Memory B cell (primary cell): ENCODE results near the gene TTC12.

ENCODE experiments used
- ATAC-seq: fragments of 150-1000 bp; cut with Tn5 transposase; 2 replicates; pipeline ENCODE4 v1.10.0; 2021; ENCODE audit warnings: low read depth, mild to moderate bottlenecking, moderate library complexity
- DNase-seq, 2 donors: peaks; one replicate each; pipeline ENCODE4 v3.0.0; 2022; ENCODE audit warnings: low spot score in 2 of 2
- H3K27ac Mint-ChIP-seq: one replicate; pipeline ENCODE4 v1.8.0; 2022; ENCODE audit warnings: mild to moderate bottlenecking, moderate library complexity, mixed read lengths
- H3K27me3 Mint-ChIP-seq: one replicate; pipeline ENCODE4 v1.8.0; 2022; ENCODE audit warnings: mixed read lengths
- H3K36me3 Mint-ChIP-seq: one replicate; pipeline ENCODE4 v1.8.0; 2022; ENCODE audit warnings: mild to moderate bottlenecking, mixed read lengths
- H3K4me1 Mint-ChIP-seq: one replicate; pipeline ENCODE4 v1.8.0; 2022; ENCODE audit warnings: mixed read lengths
- H3K4me3 Mint-ChIP-seq: one replicate; pipeline ENCODE4 v1.8.0; 2022; ENCODE audit warnings: mild to moderate bottlenecking, moderate library complexity, mixed read lengths
- H3K9me3 Mint-ChIP-seq: one replicate; pipeline ENCODE4 v1.8.0; 2022; ENCODE audit warnings: mixed read lengths

The TTC12 gene

GRCh38 chr11:113400631-113401230 lies 86.3 kb downstream of the TTC12 start:
- H3K4me1 Mint-ChIP-seq, result no peaks in the 10 kb centered on the region
- H3K36me3 Mint-ChIP-seq, result peaks cover 2% of the 10 kb centered on the region
- peaks cover 3% of the 10 kb centered on the region for H3K27me3 Mint-ChIP-seq
- ATAC-seq, result no peak
- H3K27ac Mint-ChIP-seq, result no peak overlapping the region
- no peak overlapping the region for H3K4me3 Mint-ChIP-seq
- DNase-seq, result no peak
- no peaks in the 10 kb centered on the region for H3K9me3 Mint-ChIP-seq

- H3K36me3 Mint-ChIP-seq, result peaks cover 2% of the 10 kb centered on the region
- no peaks in the 10 kb centered on the region for H3K9me3 Mint-ChIP-seq
- H3K4me3 Mint-ChIP-seq, result no peak overlapping the region
- H3K4me1 Mint-ChIP-seq, result no peaks in the 10 kb centered on the region
- H3K27me3 Mint-ChIP-seq, result peaks cover 3% of the 10 kb centered on the region
- DNase-seq (no peak), ATAC-seq (no peak)
- H3K27ac Mint-ChIP-seq, result no peak overlapping the region
Measured at GRCh38 chr11:113401718-113402117, 87.3 kb downstream of the TTC12 start.

GRCh38 chr11:113404859-113405430 lies 90.6 kb downstream of the TTC12 start:
- H3K36me3 Mint-ChIP-seq, result no peaks in the 10 kb centered on the region
- ATAC-seq (no peak), DNase-seq (no peak)
- no peaks in the 10 kb centered on the region for H3K9me3 Mint-ChIP-seq
- no peak overlapping the region for H3K27ac Mint-ChIP-seq
- peaks cover 6% of the 10 kb centered on the region for H3K27me3 Mint-ChIP-seq
- no peaks in the 10 kb centered on the region for H3K4me1 Mint-ChIP-seq
- no peak overlapping the region for H3K4me3 Mint-ChIP-seq

- Mint-ChIP-seq H3K27me3 (peaks cover 8% of the 10 kb centered on the region), H3K4me3 (no peak overlapping the region), H3K36me3 (no peaks in the 10 kb centered on the region), H3K4me1 (no peaks in the 10 kb centered on the region), H3K27ac (no peak overlapping the region), H3K9me3 (no peaks in the 10 kb centered on the region)
- DNase-seq (no peak), ATAC-seq (no peak)
Measured at GRCh38 chr11:113405724-113406478, 91.5 kb downstream of the TTC12 start.

- DNase-seq (no peak), ATAC-seq (no peak)
- H3K27me3 Mint-ChIP-seq, result peaks cover 8% of the 10 kb centered on the region
- H3K4me3 Mint-ChIP-seq, result no peak overlapping the region
- H3K27ac Mint-ChIP-seq, result no peak overlapping the region
- H3K36me3 Mint-ChIP-seq, result no peaks in the 10 kb centered on the region
- no peaks in the 10 kb centered on the region for H3K9me3 Mint-ChIP-seq
- no peaks in the 10 kb centered on the region for H3K4me1 Mint-ChIP-seq
Measured at GRCh38 chr11:113407163-113407562, 92.8 kb downstream of the TTC12 start.

- DNase-seq (no peak), ATAC-seq (no peak)
- no peak overlapping the region for H3K27ac Mint-ChIP-seq
- no peaks in the 10 kb centered on the region for H3K9me3 Mint-ChIP-seq
- H3K27me3 Mint-ChIP-seq, result peaks cover 8% of the 10 kb centered on the region
- H3K4me3 Mint-ChIP-seq, result no peak overlapping the region
- H3K4me1 Mint-ChIP-seq, result no peaks in the 10 kb centered on the region
- no peaks in the 10 kb centered on the region for H3K36me3 Mint-ChIP-seq
Measured at GRCh38 chr11:113408206-113408605, 93.8 kb downstream of the TTC12 start.

- ATAC-seq (no peak), DNase-seq (no peak)
- peaks cover 6% of the 10 kb centered on the region for H3K27me3 Mint-ChIP-seq
- H3K36me3 Mint-ChIP-seq, result no peaks in the 10 kb centered on the region
- no peak overlapping the region for H3K4me3 Mint-ChIP-seq
- no peaks in the 10 kb centered on the region for H3K9me3 Mint-ChIP-seq
- no peaks in the 10 kb centered on the region for H3K4me1 Mint-ChIP-seq
- H3K27ac Mint-ChIP-seq, result no peak overlapping the region
Measured at GRCh38 chr11:113408887-113409286, 94.5 kb downstream of the TTC12 start.

GRCh38 chr11:113409526-113409925 lies 95.1 kb downstream of the TTC12 start:
- Mint-ChIP-seq H3K27me3 (peaks cover 6% of the 10 kb centered on the region), H3K36me3 (no peaks in the 10 kb centered on the region), H3K4me1 (no peaks in the 10 kb centered on the region), H3K9me3 (no peaks in the 10 kb centered on the region), H3K27ac (no peak overlapping the region), H3K4me3 (no peak overlapping the region)
- ATAC-seq (no peak), DNase-seq (no peak)

- DNase-seq (no peak), ATAC-seq (no peak)
- H3K4me1 Mint-ChIP-seq, result peaks cover 3% of the 10 kb centered on the region
- no peak overlapping the region for H3K4me3 Mint-ChIP-seq
- no peak overlapping the region for H3K27ac Mint-ChIP-seq
- H3K36me3 Mint-ChIP-seq, result no peaks in the 10 kb centered on the region
- peaks cover 2% of the 10 kb centered on the region for H3K9me3 Mint-ChIP-seq
- H3K27me3 Mint-ChIP-seq, result peaks cover 8% of the 10 kb centered on the region
Measured at GRCh38 chr11:113410414-113411135, 96.2 kb downstream of the TTC12 start.

GRCh38 chr11:113411536-113411935 lies 97.2 kb downstream of the TTC12 start:
- DNase-seq (no peak), ATAC-seq (no peak)
- H3K27me3 Mint-ChIP-seq, result peaks cover 8% of the 10 kb centered on the region
- H3K27ac Mint-ChIP-seq, result no peak overlapping the region
- peaks cover 2% of the 10 kb centered on the region for H3K9me3 Mint-ChIP-seq
- peaks cover 3% of the 10 kb centered on the region for H3K4me1 Mint-ChIP-seq
- H3K4me3 Mint-ChIP-seq, result no peak overlapping the region
- H3K36me3 Mint-ChIP-seq, result no peaks in the 10 kb centered on the region

GRCh38 chr11:113412675-113413074 lies 98.3 kb downstream of the TTC12 start:
- H3K4me1 Mint-ChIP-seq, result peaks cover 3% of the 10 kb centered on the region
- peaks cover 8% of the 10 kb centered on the region for H3K27me3 Mint-ChIP-seq
- no peak for ATAC-seq
- H3K36me3 Mint-ChIP-seq, result no peaks in the 10 kb centered on the region
- no peak overlapping the region for H3K27ac Mint-ChIP-seq
- DNase-seq, result no peak
- peaks cover 2% of the 10 kb centered on the region for H3K9me3 Mint-ChIP-seq
- H3K4me3 Mint-ChIP-seq, result no peak overlapping the region

GRCh38 chr11:113415343-113415742 lies 101.0 kb downstream of the TTC12 start:
- H3K9me3 Mint-ChIP-seq, result peaks cover 2% of the 10 kb centered on the region
- H3K27ac Mint-ChIP-seq, result no peak overlapping the region
- no peak overlapping the region for H3K4me3 Mint-ChIP-seq
- DNase-seq (no peak), ATAC-seq (no peak)
- H3K27me3 Mint-ChIP-seq, result peaks cover 8% of the 10 kb centered on the region
- H3K36me3 Mint-ChIP-seq, result no peaks in the 10 kb centered on the region
- peaks cover 3% of the 10 kb centered on the region for H3K4me1 Mint-ChIP-seq
